ENCODE results near the gene VPS51.

GRCh38 chr11:65077451-65077850 is 18.6 kb upstream of the VPS51 start:
- TF ChIP-seq, protein P1, sequence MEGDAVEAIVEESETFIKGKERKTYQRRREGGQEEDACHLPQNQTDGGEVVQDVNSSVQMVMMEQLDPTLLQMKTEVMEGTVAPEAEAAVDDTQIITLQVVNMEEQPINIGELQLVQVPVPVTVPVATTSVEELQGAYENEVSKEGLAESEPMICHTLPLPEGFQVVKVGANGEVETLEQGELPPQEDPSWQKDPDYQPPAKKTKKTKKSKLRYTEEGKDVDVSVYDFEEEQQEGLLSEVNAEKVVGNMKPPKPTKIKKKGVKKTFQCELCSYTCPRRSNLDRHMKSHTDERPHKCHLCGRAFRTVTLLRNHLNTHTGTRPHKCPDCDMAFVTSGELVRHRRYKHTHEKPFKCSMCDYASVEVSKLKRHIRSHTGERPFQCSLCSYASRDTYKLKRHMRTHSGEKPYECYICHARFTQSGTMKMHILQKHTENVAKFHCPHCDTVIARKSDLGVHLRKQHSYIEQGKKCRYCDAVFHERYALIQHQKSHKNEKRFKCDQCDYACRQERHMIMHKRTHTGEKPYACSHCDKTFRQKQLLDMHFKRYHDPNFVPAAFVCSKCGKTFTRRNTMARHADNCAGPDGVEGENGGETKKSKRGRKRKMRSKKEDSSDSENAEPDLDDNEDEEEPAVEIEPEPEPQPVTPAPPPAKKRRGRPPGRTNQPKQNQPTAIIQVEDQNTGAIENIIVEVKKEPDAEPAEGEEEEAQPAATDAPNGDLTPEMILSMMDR (IDR thresholded peaks at IDR 0.05; ENCODE audit: low read length), result no peak
- no peak for TF ChIP-seq EZH2phosphoT487 (IDR thresholded peaks at IDR 0.05; ENCODE audit: low read length)

All from MM.1S (cell line).